ENCODE data around the gene C9orf43.
"Not testable (repeated sequence)": the region's sequence is repeated elsewhere in the genome, so short reads cannot be mapped to it uniquely, and the experiment has no call there.

The C9orf43 gene

GRCh38 chr9:113365652-113366051 is 44.9 kb upstream of the C9orf43 start:
- not testable (repeated sequence) for H2BK12ac ChIP-seq (ENCODE audit: low read length); H3K79me2 ChIP-seq (ENCODE audit: control insufficient read depth, insufficient read depth, low read length, poor library complexity); H3K4me1 ChIP-seq (ENCODE audit: control insufficient read depth in 1 of 2, insufficient read depth in 2 of 2, low read length in 2 of 2); H3K18ac ChIP-seq (ENCODE audit: low read length); H3K4me3 ChIP-seq (ENCODE audit: low read depth, low read length); H2AK5ac ChIP-seq (ENCODE audit: low read length); H3K79me1 ChIP-seq (ENCODE audit: low read length); H2BK5ac ChIP-seq (ENCODE audit: low read depth, low read length, poor library complexity); H4K12ac ChIP-seq (ENCODE audit: low read depth, low read length); DNase-seq; H3K9me3 ChIP-seq (ENCODE audit: insufficient read depth, low read depth, low read length); H3K9ac ChIP-seq (ENCODE audit: low read length); H3K4me2 ChIP-seq (ENCODE audit: low read length); H3K27ac ChIP-seq (ENCODE audit: low read depth, low read length); H3K36me3 ChIP-seq (ENCODE audit: control insufficient read depth in 1 of 2, insufficient read depth in 2 of 2, low read length in 2 of 2); H3K14ac ChIP-seq (ENCODE audit: low read length); H2BK120ac ChIP-seq (ENCODE audit: insufficient read depth, low read length, poor library complexity); H4K91ac ChIP-seq (ENCODE audit: low read depth, low read length); H3K4ac ChIP-seq (ENCODE audit: low read depth, low read length); H4K8ac ChIP-seq (ENCODE audit: low read depth, low read length); H3K23ac ChIP-seq (ENCODE audit: low read length); H3K27me3 ChIP-seq (ENCODE audit: insufficient read depth, low read length); H2AFZ ChIP-seq (ENCODE audit: insufficient read depth, low read length, poor library complexity)
- no CpG with 5 or more reads among the region's 3 CpGs for WGBS (ENCODE audit: extremely low coverage, insufficient coverage, insufficient read length)

GRCh38 chr9:113368348-113368981 is 42.1 kb upstream of the C9orf43 start:
- no peaks in the 10 kb centered on the region for H3K79me2 ChIP-seq (ENCODE audit: control insufficient read depth, insufficient read depth, low read length, poor library complexity)
- no peak for DNase-seq
- no peak overlapping the region for H3K27ac ChIP-seq (ENCODE audit: low read depth, low read length)
- H3K9me3 ChIP-seq (ENCODE audit: insufficient read depth, low read depth, low read length) = no peaks in the 10 kb centered on the region
- no peak overlapping the region for H4K12ac ChIP-seq (ENCODE audit: low read depth, low read length)
- H3K14ac ChIP-seq (ENCODE audit: low read length) = no peak overlapping the region
- no peaks in the 10 kb centered on the region for H3K79me1 ChIP-seq (ENCODE audit: low read length)
- no peak overlapping the region for H3K18ac ChIP-seq (ENCODE audit: low read length)
- H3K27me3 ChIP-seq (ENCODE audit: insufficient read depth, low read length) = no peaks in the 10 kb centered on the region
- no peak overlapping the region for H3K9ac ChIP-seq (ENCODE audit: low read length)
- H2AFZ ChIP-seq (ENCODE audit: insufficient read depth, low read length, poor library complexity) = no peak overlapping the region
- no peak overlapping the region for H3K4me2 ChIP-seq (ENCODE audit: low read length)
- H2BK5ac ChIP-seq (ENCODE audit: low read depth, low read length, poor library complexity) = no peak overlapping the region
- peaks cover 4 to 10% of the 10 kb centered on the region in 2 experiments for H3K36me3 ChIP-seq (ENCODE audit: control insufficient read depth in 1 of 2, insufficient read depth in 2 of 2, low read length in 2 of 2)
- no peak overlapping the region for H2BK120ac ChIP-seq (ENCODE audit: insufficient read depth, low read length, poor library complexity)
- no CpG with 5 or more reads among the region's 5 CpGs for WGBS (ENCODE audit: extremely low coverage, insufficient coverage, insufficient read length)
- H3K4ac ChIP-seq (ENCODE audit: low read depth, low read length) = no peak overlapping the region
- no peak overlapping the region for H3K4me3 ChIP-seq (ENCODE audit: low read depth, low read length)
- no peak overlapping the region for H2BK12ac ChIP-seq (ENCODE audit: low read length)
- H3K4me1 ChIP-seq (ENCODE audit: control insufficient read depth in 1 of 2, insufficient read depth in 2 of 2, low read length in 2 of 2) = no peaks in the 10 kb centered on the region
- no peak overlapping the region for H3K23ac ChIP-seq (ENCODE audit: low read length)
- no peak overlapping the region for H4K8ac ChIP-seq (ENCODE audit: low read depth, low read length)
- H4K91ac ChIP-seq (ENCODE audit: low read depth, low read length) = no peak overlapping the region
- H2AK5ac ChIP-seq (ENCODE audit: low read length) = no peak overlapping the region

- no peak overlapping the region for H3K14ac ChIP-seq (ENCODE audit: low read length)
- H2BK12ac ChIP-seq (ENCODE audit: low read length) = no peak overlapping the region
- H3K79me1 ChIP-seq (ENCODE audit: low read length) = no peaks in the 10 kb centered on the region
- no peak overlapping the region for H3K23ac ChIP-seq (ENCODE audit: low read length)
- H2AK5ac ChIP-seq (ENCODE audit: low read length) = no peak overlapping the region
- H3K4me3 ChIP-seq (ENCODE audit: low read depth, low read length) = no peak overlapping the region
- H3K27me3 ChIP-seq (ENCODE audit: insufficient read depth, low read length) = no peaks in the 10 kb centered on the region
- no peak overlapping the region for H3K9ac ChIP-seq (ENCODE audit: low read length)
- H3K9me3 ChIP-seq (ENCODE audit: insufficient read depth, low read depth, low read length) = no peaks in the 10 kb centered on the region
- no CpG with 5 or more reads among the region's 13 CpGs for WGBS (ENCODE audit: extremely low coverage, insufficient coverage, insufficient read length)
- H3K4ac ChIP-seq (ENCODE audit: low read depth, low read length) = no peak overlapping the region
- no peak overlapping the region for H4K8ac ChIP-seq (ENCODE audit: low read depth, low read length)
- H3K4me1 ChIP-seq (ENCODE audit: control insufficient read depth in 1 of 2, insufficient read depth in 2 of 2, low read length in 2 of 2) = no peaks in the 10 kb centered on the region
- no peak overlapping the region for H4K91ac ChIP-seq (ENCODE audit: low read depth, low read length)
- H4K12ac ChIP-seq (ENCODE audit: low read depth, low read length) = no peak overlapping the region
- no peaks in the 10 kb centered on the region for H3K79me2 ChIP-seq (ENCODE audit: control insufficient read depth, insufficient read depth, low read length, poor library complexity)
- H3K4me2 ChIP-seq (ENCODE audit: low read length) = no peak overlapping the region
- no peak overlapping the region for H2AFZ ChIP-seq (ENCODE audit: insufficient read depth, low read length, poor library complexity)
- no peak overlapping the region for H2BK5ac ChIP-seq (ENCODE audit: low read depth, low read length, poor library complexity)
- DNase-seq = no peak
- H3K36me3 ChIP-seq (ENCODE audit: control insufficient read depth in 1 of 2, insufficient read depth in 2 of 2, low read length in 2 of 2) = peaks cover 11 to 18% of the 10 kb centered on the region in 2 experiments
- H3K27ac ChIP-seq (ENCODE audit: low read depth, low read length) = no peak overlapping the region
- H3K18ac ChIP-seq (ENCODE audit: low read length) = no peak overlapping the region
- no peak overlapping the region for H2BK120ac ChIP-seq (ENCODE audit: insufficient read depth, low read length, poor library complexity)
Measured at GRCh38 chr9:113368982-113369854, 41.3 kb upstream of the C9orf43 start.

GRCh38 chr9:113369855-113370140 is 40.7 kb upstream of the C9orf43 start:
- Histone ChIP-seq H3K79me2 (ENCODE audit: control insufficient read depth, insufficient read depth, low read length, poor library complexity) (no peaks in the 10 kb centered on the region), H2BK5ac (ENCODE audit: low read depth, low read length, poor library complexity) (no peak overlapping the region), H3K4me3 (ENCODE audit: low read depth, low read length) (no peak overlapping the region), H3K27me3 (ENCODE audit: insufficient read depth, low read length) (no peaks in the 10 kb centered on the region), H3K27ac (ENCODE audit: low read depth, low read length) (no peak overlapping the region), H4K8ac (ENCODE audit: low read depth, low read length) (no peak overlapping the region), H3K36me3 (ENCODE audit: control insufficient read depth in 1 of 2, insufficient read depth in 2 of 2, low read length in 2 of 2) (peaks cover 12 to 21% of the 10 kb centered on the region in 2 experiments), H3K4ac (ENCODE audit: low read depth, low read length) (no peak overlapping the region), H3K4me2 (ENCODE audit: low read length) (no peak overlapping the region), H3K79me1 (ENCODE audit: low read length) (no peaks in the 10 kb centered on the region), H4K91ac (ENCODE audit: low read depth, low read length) (no peak overlapping the region), H2BK120ac (ENCODE audit: insufficient read depth, low read length, poor library complexity) (no peak overlapping the region), H2BK12ac (ENCODE audit: low read length) (no peak overlapping the region), H2AK5ac (ENCODE audit: low read length) (no peak overlapping the region), H3K4me1 (ENCODE audit: control insufficient read depth in 1 of 2, insufficient read depth in 2 of 2, low read length in 2 of 2) (peaks cover 0 to under 1% of the 10 kb centered on the region in 2 experiments), H3K14ac (ENCODE audit: low read length) (no peak overlapping the region), H3K9ac (ENCODE audit: low read length) (no peak overlapping the region), H3K9me3 (ENCODE audit: insufficient read depth, low read depth, low read length) (no peaks in the 10 kb centered on the region), H3K23ac (ENCODE audit: low read length) (no peak overlapping the region), H4K12ac (ENCODE audit: low read depth, low read length) (no peak overlapping the region), H2AFZ (ENCODE audit: insufficient read depth, low read length, poor library complexity) (no peak overlapping the region), H3K18ac (ENCODE audit: low read length) (no peak overlapping the region)
- no CpG with 5 or more reads among the region's 11 CpGs for WGBS (ENCODE audit: extremely low coverage, insufficient coverage, insufficient read length)
- no peak for DNase-seq
